SU-DHL-6 (cell line): Measurements from ENCODE around the gene MRFAP1.
"Not testable (repeated sequence)": the region's sequence is repeated elsewhere in the genome, so short reads cannot be mapped to it uniquely, and the experiment has no call there.

Experiments
- H2AFZ ChIP-seq: fragments of 200-600 bp; sonication (generic); 2 replicates; pipeline ENCODE4 v1.6.1; 2014; ENCODE audit warnings: low read depth, mild to moderate bottlenecking, moderate library complexity, mixed read lengths, antibody characterized with exemption, low read length; ENCODE audit not compliant: severe bottlenecking
- H3F3A ChIP-seq: fragments of 200-600 bp; shearing (Covaris generic); 2 replicates; pipeline ENCODE4 v1.6.0; 2016; ENCODE audit warnings: antibody characterized with exemption, mild to moderate bottlenecking; ENCODE audit not compliant: insufficient read depth
- H3K27ac ChIP-seq: fragments of 200-600 bp; sonication (generic); 2 replicates; pipeline ENCODE4 v1.5.1; 2016; ENCODE audit warnings: low read depth, mild to moderate bottlenecking, low read length, moderate library complexity, mixed read lengths
- H3K27me3 ChIP-seq: fragments of 200-600 bp; sonication (generic), shearing (Covaris generic); 2 replicates; pipeline ENCODE4 v1.6.0; 2014; ENCODE audit warnings: mild to moderate bottlenecking, low read length
- H3K36me3 ChIP-seq: fragments of 200-600 bp; sonication (generic); 2 replicates; pipeline ENCODE4 v1.6.1; 2014; ENCODE audit warnings: mild to moderate bottlenecking, low read length, mixed read lengths
- H3K4me2 ChIP-seq: fragments of 300-600, 200-600 bp; shearing (Covaris generic), sonication (generic); 2 replicates; pipeline ENCODE4 v1.6.0; 2014; ENCODE audit warnings: low read length, low read depth, mild to moderate bottlenecking; ENCODE audit not compliant: poor library complexity, severe bottlenecking
- H3K4me3 ChIP-seq: fragments of 200-600 bp; sonication (generic); 2 replicates; pipeline ENCODE4 v1.5.1; 2014; ENCODE audit warnings: antibody characterized with exemption, low read length, mild to moderate bottlenecking, mixed read lengths; ENCODE audit not compliant: insufficient read depth, poor library complexity, severe bottlenecking
- H3K79me2 ChIP-seq: fragments of 200-600 bp; sonication (generic); 2 replicates; pipeline ENCODE4 v1.6.1; 2014; ENCODE audit warnings: mild to moderate bottlenecking, low read length, moderate library complexity; ENCODE audit not compliant: insufficient read depth
- H3K9ac ChIP-seq: fragments of 200-600 bp; sonication (generic); 2 replicates; pipeline ENCODE4 v1.7.0; 2014; ENCODE audit warnings: mild to moderate bottlenecking, low read length
- H3K9me2 ChIP-seq: fragments of 200-600 bp; sonication (generic); replicated peaks from 2 replicates; pipeline ENCODE4 v1.6.1; 2014; ENCODE audit warnings: low read length; ENCODE audit not compliant: insufficient read depth
- H3K9me3 ChIP-seq: fragments of 200-600 bp; sonication (generic); 2 replicates; pipeline ENCODE4 v1.6.1; 2014; ENCODE audit warnings: low read length, mixed read lengths; ENCODE audit not compliant: insufficient read depth
- H4K20me1 ChIP-seq: fragments of 200-600 bp; sonication (generic); 2 replicates; pipeline ENCODE4 v1.6.1; 2014; ENCODE audit warnings: low read depth, mild to moderate bottlenecking, antibody characterized with exemption, low read length, moderate library complexity, mixed read lengths
- EZH2phosphoT487 ChIP-seq: fragments of 200-600 bp; sonication (generic), shearing (Covaris generic); conservative IDR thresholded peaks from 2 replicates; pipeline ENCODE4 v1.6.1; 2018; ENCODE audit warnings: mild to moderate bottlenecking, antibody characterized with exemption, low read length, moderate library complexity, mixed read lengths
- TF ChIP-seq, protein P1 (sequence below): fragments of 200-600 bp; sonication (generic); IDR thresholded peaks from one replicate; pipeline ENCODE4 v1.5.1; 2017; ENCODE audit warnings: antibody characterized with exemption, mild to moderate bottlenecking, low read length, moderate library complexity; ENCODE audit not compliant: insufficient read depth, poor library complexity, severe bottlenecking

The MRFAP1 gene

DNA sequence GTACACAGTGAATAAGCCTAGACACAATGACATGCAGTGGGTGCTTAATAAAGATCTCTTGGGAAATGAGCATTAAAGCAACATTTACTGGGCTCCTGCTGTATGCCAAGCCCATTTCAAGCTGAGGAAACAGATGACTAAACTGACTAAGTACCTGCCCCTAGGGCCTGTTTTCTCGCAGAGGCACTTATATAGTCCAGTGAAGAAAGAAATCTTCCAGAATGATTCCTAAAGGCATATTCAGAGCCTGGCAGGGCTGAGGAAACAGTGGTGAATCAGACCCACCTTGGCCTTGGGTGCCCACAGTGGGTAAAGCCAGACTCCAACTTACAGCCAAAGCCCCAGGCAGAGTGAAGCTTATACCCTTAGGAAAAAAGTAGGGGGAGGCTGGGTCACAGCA lies 31.2 kb downstream of the MRFAP1 start:
- no peaks in the 10 kb centered on the region for H3K9me2 ChIP-seq
- H3K4me3 ChIP-seq = no peak overlapping the region
- no peaks in the 10 kb centered on the region for H3K9me3 ChIP-seq
- H3K27ac ChIP-seq = no peak overlapping the region
- no peaks in the 10 kb centered on the region for H3K36me3 ChIP-seq
- no peak overlapping the region for H3K9ac ChIP-seq
- H2AFZ ChIP-seq = no peak overlapping the region
- peaks cover 7% of the 10 kb centered on the region; the same call in 1 of the 2 replicates for H3K79me2 ChIP-seq
- no peaks in the 10 kb centered on the region for H4K20me1 ChIP-seq
- H3F3A ChIP-seq = 0 out of 2 replicates have a peak, but pooled peaks cover 4% of the 10 kb centered on the region
- H3K4me2 ChIP-seq = no peak overlapping the region
- TF ChIP-seq, protein P1, sequence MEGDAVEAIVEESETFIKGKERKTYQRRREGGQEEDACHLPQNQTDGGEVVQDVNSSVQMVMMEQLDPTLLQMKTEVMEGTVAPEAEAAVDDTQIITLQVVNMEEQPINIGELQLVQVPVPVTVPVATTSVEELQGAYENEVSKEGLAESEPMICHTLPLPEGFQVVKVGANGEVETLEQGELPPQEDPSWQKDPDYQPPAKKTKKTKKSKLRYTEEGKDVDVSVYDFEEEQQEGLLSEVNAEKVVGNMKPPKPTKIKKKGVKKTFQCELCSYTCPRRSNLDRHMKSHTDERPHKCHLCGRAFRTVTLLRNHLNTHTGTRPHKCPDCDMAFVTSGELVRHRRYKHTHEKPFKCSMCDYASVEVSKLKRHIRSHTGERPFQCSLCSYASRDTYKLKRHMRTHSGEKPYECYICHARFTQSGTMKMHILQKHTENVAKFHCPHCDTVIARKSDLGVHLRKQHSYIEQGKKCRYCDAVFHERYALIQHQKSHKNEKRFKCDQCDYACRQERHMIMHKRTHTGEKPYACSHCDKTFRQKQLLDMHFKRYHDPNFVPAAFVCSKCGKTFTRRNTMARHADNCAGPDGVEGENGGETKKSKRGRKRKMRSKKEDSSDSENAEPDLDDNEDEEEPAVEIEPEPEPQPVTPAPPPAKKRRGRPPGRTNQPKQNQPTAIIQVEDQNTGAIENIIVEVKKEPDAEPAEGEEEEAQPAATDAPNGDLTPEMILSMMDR = no peak
- TF ChIP-seq EZH2phosphoT487 = no peak
- H3K27me3 ChIP-seq = no peaks in the 10 kb centered on the region

DNA sequence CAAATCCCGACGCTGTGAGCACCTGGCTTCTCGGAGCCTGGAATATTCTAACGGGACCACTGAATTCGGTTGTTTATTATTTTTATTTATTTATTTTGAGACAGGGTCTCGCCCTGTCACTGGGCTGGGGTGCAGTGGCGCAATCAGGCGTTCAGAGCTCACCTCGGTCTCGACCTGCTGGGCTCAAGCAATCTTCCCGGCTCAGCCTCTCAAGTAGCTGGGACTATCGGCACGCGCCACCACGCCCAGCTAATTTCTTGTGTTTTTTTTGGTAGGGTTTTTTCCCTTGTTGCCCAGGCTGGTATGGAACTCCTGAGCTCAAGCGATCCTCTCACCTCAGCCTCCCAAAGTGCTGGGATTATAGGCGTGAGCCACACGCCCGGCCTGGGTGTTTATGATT lies 31.6 kb downstream of the MRFAP1 start:
- Histone ChIP-seq H3K9me2 (no peaks in the 10 kb centered on the region), H3K27me3 (no peaks in the 10 kb centered on the region), H3K79me2 (peaks cover 7% of the 10 kb centered on the region; the same call in 1 of the 2 replicates), H4K20me1 (no peaks in the 10 kb centered on the region), H3K36me3 (no peaks in the 10 kb centered on the region), H2AFZ (no peak overlapping the region), H3K4me3 (no peak overlapping the region), H3K9me3 (no peaks in the 10 kb centered on the region), H3K9ac (no peak overlapping the region), H3K4me2 (no peak overlapping the region), H3F3A (0 out of 2 replicates have a peak, but pooled peaks cover 4% of the 10 kb centered on the region), H3K27ac (no peak overlapping the region)
- TF ChIP-seq EZH2phosphoT487 = no peak
- TF ChIP-seq, protein P1 = no peak

GRCh38 chr4:6672541-6673190 lies 32.2 kb downstream of the MRFAP1 start:
- not testable (repeated sequence) for H3K9ac ChIP-seq, H3K4me3 ChIP-seq, H3K36me3 ChIP-seq, H3K4me2 ChIP-seq, H3K9me3 ChIP-seq, H3K79me2 ChIP-seq, H3K27me3 ChIP-seq, H3K27ac ChIP-seq, H3F3A ChIP-seq, H3K9me2 ChIP-seq, H4K20me1 ChIP-seq, H2AFZ ChIP-seq

GRCh38 chr4:6673191-6673659 lies 32.7 kb downstream of the MRFAP1 start:
- H3K4me2 ChIP-seq, H3K36me3 ChIP-seq, H3K27ac ChIP-seq, H3K79me2 ChIP-seq, H4K20me1 ChIP-seq, H3K27me3 ChIP-seq, H3K9ac ChIP-seq, H3K9me3 ChIP-seq, H3K9me2 ChIP-seq, H2AFZ ChIP-seq, H3F3A ChIP-seq: not testable (repeated sequence)
- peak overlapping the region; percentile 53 for H3K4me3 ChIP-seq
